ENCODE data around the gene NRG3.

NRG3 gene

DNA sequence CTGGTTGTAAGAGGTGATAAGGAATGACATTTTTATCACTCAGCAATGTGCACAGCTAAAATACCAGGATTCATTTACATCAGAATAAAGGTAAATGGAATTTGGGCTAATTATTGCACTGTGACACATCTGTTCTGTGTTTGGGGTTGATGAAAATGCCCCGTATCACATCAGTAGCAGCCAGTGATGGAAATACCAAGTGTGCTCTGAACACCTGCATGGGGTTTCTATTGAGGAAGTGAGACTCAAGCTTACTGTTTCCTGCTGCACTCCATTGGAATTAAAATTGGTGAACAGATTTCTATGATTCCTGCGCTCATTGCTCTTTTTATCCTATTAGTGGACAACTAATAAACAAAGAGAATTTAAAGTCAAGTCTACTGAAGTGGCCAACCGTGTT, 296.9 kb downstream of the NRG3 start:
- Histone ChIP-seq H3K36me3 (ENCODE audit: control insufficient read depth, insufficient read depth, low read length) (no peaks in the 10 kb centered on the region), H3K27me3 (replicated peaks; ENCODE audit: control insufficient read depth, insufficient read depth, low read length) (no peaks in the 10 kb centered on the region), H3K4me3 (replicated peaks; ENCODE audit: low read depth, low read length) (no peak overlapping the region)
- TF ChIP-seq, protein P1, sequence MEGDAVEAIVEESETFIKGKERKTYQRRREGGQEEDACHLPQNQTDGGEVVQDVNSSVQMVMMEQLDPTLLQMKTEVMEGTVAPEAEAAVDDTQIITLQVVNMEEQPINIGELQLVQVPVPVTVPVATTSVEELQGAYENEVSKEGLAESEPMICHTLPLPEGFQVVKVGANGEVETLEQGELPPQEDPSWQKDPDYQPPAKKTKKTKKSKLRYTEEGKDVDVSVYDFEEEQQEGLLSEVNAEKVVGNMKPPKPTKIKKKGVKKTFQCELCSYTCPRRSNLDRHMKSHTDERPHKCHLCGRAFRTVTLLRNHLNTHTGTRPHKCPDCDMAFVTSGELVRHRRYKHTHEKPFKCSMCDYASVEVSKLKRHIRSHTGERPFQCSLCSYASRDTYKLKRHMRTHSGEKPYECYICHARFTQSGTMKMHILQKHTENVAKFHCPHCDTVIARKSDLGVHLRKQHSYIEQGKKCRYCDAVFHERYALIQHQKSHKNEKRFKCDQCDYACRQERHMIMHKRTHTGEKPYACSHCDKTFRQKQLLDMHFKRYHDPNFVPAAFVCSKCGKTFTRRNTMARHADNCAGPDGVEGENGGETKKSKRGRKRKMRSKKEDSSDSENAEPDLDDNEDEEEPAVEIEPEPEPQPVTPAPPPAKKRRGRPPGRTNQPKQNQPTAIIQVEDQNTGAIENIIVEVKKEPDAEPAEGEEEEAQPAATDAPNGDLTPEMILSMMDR (IDR thresholded peaks at IDR 0.05; ENCODE audit: insufficient read depth, low read length, poor library complexity, severe bottlenecking): no peak
- DNase-seq (ENCODE audit: extremely low read depth, insufficient read length): no peak

DNA sequence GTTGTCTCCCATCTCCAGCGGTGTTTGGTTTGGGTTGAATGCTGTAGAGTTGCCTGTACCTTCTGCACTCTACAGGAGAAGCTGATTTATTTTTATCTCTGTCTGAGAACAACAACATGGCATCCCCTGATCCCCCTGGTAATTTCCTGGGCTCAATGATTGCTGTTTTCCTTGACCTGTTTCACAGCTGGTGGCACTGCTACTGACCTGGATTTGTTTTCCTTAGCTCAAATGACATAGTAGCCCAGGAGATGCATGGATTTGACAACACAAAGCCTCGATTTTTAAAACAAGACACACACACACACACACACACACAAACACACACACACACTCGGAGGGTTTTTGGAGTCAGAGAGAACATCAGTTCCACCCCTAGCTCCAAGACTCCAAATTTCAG, 301.6 kb downstream of the NRG3 start:
- Histone ChIP-seq H3K36me3 (ENCODE audit: control insufficient read depth, insufficient read depth, low read length) (no peaks in the 10 kb centered on the region), H3K4me3 (replicated peaks; ENCODE audit: low read depth, low read length) (no peak overlapping the region), H3K27me3 (replicated peaks; ENCODE audit: control insufficient read depth, insufficient read depth, low read length) (no peaks in the 10 kb centered on the region)
- DNase-seq (ENCODE audit: extremely low read depth, insufficient read length): no peak
- TF ChIP-seq, protein P1 (IDR thresholded peaks at IDR 0.05; ENCODE audit: insufficient read depth, low read length, poor library complexity, severe bottlenecking): no peak

DNA sequence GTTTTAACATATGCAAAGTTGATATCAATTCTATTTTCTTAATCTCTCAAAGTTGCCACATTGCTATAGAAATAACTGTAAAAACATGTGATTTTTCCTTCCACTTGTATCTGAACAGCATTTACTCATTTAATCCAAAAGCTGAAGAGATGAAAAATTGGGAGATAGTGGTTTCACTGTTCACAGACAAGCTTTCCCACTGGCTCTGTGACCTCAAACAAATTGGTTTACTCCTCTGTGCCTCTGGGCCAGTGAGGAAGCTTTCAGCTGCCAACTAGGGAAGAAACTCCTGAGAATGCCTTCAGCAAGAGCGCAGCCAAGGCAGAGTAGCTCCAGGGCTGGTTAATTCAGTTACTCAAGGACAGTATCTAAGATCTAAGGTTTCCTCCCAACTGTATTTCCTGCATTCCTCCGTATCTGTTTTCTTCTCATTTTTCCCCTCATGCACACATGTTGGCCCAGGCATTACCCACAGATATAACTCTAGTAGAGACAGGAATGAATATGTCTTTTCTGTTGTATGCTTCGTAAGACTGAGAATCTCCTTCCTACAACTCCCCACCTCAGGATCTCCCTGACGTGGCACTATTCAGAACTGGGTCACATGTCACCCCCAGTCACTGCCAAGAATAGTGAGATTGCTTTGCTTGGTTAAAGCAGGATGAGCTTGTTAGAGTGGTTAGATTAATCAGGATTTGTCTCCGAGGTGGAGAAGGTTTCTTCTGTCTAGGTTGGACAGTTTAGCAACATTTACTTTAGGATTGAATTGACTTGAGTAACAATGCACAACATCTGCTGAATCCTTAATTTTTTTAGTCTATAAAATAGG, 315.7 kb downstream of the NRG3 start:
- H3K4me3 ChIP-seq (replicated peaks; ENCODE audit: low read depth, low read length): no peak overlapping the region
- DNase-seq (ENCODE audit: extremely low read depth, insufficient read length): no peak
- TF ChIP-seq, protein P1 (IDR thresholded peaks at IDR 0.05; ENCODE audit: insufficient read depth, low read length, poor library complexity, severe bottlenecking): no peak
- no peaks in the 10 kb centered on the region for H3K27me3 ChIP-seq (replicated peaks; ENCODE audit: control insufficient read depth, insufficient read depth, low read length)
- no peaks in the 10 kb centered on the region for H3K36me3 ChIP-seq (ENCODE audit: control insufficient read depth, insufficient read depth, low read length)

DNA sequence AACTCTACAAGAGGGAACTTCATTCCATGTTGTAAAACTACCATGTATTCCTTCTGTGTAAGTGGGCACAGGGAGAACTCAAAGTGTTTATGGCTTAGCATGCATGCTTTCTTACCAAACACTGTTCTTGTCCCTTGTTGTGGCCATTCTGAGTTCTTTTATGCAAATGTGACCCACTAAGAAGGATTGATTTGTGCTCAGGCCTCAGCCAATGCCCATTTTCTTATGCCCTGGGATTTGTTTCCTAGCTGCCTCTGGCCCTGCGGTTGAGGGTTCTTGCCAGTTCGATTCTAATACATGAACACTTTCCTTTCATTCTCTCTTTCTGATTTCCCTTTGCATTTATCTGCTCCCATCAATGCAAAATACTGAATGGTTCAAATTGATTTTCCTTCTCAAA, 316.7 kb downstream of the NRG3 start:
- no peak overlapping the region for H3K4me3 ChIP-seq (replicated peaks; ENCODE audit: low read depth, low read length)
- TF ChIP-seq, protein P1 (IDR thresholded peaks at IDR 0.05; ENCODE audit: insufficient read depth, low read length, poor library complexity, severe bottlenecking): no peak
- no peaks in the 10 kb centered on the region for H3K27me3 ChIP-seq (replicated peaks; ENCODE audit: control insufficient read depth, insufficient read depth, low read length)
- H3K36me3 ChIP-seq (ENCODE audit: control insufficient read depth, insufficient read depth, low read length): no peaks in the 10 kb centered on the region
- no peak for DNase-seq (ENCODE audit: extremely low read depth, insufficient read length)

DNA sequence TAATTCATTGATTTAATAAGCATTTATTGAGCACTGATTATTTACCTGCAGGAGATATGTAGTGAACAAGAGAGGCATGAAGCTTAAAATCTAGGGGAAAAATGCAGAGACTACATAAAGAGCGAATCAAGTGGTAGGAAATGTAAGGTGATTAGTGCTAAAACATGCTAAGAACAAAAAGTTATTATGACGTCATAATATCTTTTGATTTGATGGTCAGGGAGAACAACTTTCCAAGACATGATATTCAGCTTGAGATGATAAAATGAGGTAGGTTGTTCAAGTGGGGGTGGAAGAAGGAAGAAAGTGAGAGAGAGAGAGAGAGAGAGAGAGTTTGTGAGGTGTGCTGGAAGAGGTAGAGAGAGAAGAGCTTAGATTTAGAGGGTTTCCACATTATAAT, 317.7 kb downstream of the NRG3 start:
- H3K27me3 ChIP-seq (replicated peaks; ENCODE audit: control insufficient read depth, insufficient read depth, low read length): no peaks in the 10 kb centered on the region
- no peaks in the 10 kb centered on the region for H3K36me3 ChIP-seq (ENCODE audit: control insufficient read depth, insufficient read depth, low read length)
- TF ChIP-seq, protein P1 (IDR thresholded peaks at IDR 0.05; ENCODE audit: insufficient read depth, low read length, poor library complexity, severe bottlenecking): no peak
- DNase-seq (ENCODE audit: extremely low read depth, insufficient read length): no peak
- H3K4me3 ChIP-seq (replicated peaks; ENCODE audit: low read depth, low read length): no peak overlapping the region
